CD4-positive, alpha-beta T cell (primary cell): Measurements from ENCODE around the gene ERF. TPM values are rescaled to one million over a fixed set of nuclear protein-coding genes. Genes with fewer than 3 reads are reported as not detected.
A peak's percentile ranks its signal among the peaks of the same experiment; 100 is the strongest.

Source experiments
- ATAC-seq: fragments of 200-7000 bp; cut with Tn5 transposase; one replicate; pipeline ENCODE4 v1.10.0; 2022; ENCODE audit warnings: mild to moderate bottlenecking; ENCODE audit not compliant: poor library complexity
- CTCF ChIA-PET: fragments of 350-600 bp; sonication (Branson Sonifier 250); formaldehyde crosslinking; loops from one replicate; lab custom pipeline; 2021; ENCODE audit warnings: antibody characterized with exemption, inconsistent platforms; lab: Charles Lee
- POLR2A ChIA-PET: fragments of 350-600 bp; sonication (Branson Sonifier 250); formaldehyde crosslinking; loops from one replicate; lab custom pipeline; 2021; ENCODE audit warnings: antibody characterized with exemption, inconsistent platforms; lab: Charles Lee
- DNase-seq, 14 experiments: peaks; one replicate each; pipeline ENCODE4 v3.0.0-alpha.2; 2013 to 2020; ENCODE audit warnings: mixed read lengths in 2 of 14
- H3K27ac ChIP-seq, 2 donors: one replicate each; pipeline versions ENCODE4 v1.5.1 to v1.7.0; 2013; ENCODE audit warnings: low read length in 2 of 2, low read depth in 1 of 2, mild to moderate bottlenecking in 1 of 2
- H3K27me3 ChIP-seq, 2 experiments: 1 replicate in 1 of 2; 2 replicates in 1 of 2; pipeline versions ENCODE4 v1.6.1 to v1.7.0; 2013; ENCODE audit warnings: low read length in 2 of 2, control low read depth in 1 of 2, mild to moderate bottlenecking in 1 of 2, moderate library complexity in 1 of 2; ENCODE audit not compliant: insufficient read depth in 2 of 2, control insufficient read depth in 1 of 2
- H3K36me3 ChIP-seq: one replicate; pipeline ENCODE4 v1.6.1; 2013; ENCODE audit warnings: low read length, control low read depth; ENCODE audit not compliant: insufficient read depth
- H3K4me1 ChIP-seq: one replicate; pipeline ENCODE4 v1.6.1; 2013; ENCODE audit warnings: low read length, control low read depth; ENCODE audit not compliant: insufficient read depth
- H3K4me3 ChIP-seq: one replicate; pipeline ENCODE4 v1.5.1; 2013; ENCODE audit warnings: mild to moderate bottlenecking, low read length, moderate library complexity
- H3K9me3 ChIP-seq, 2 experiments: 1 replicate in 1 of 2; 2 replicates in 1 of 2; pipeline versions ENCODE4 v1.6.1 to v1.7.0; 2013; ENCODE audit warnings: low read length in 2 of 2, mild to moderate bottlenecking in 2 of 2, control low read depth in 1 of 2, moderate library complexity in 1 of 2; ENCODE audit not compliant: control insufficient read depth in 1 of 2, insufficient read depth in 1 of 2
- H3K27ac Mint-ChIP-seq: one replicate; pipeline ENCODE4 v1.8.0; 2020; ENCODE audit warnings: mixed read lengths
- H3K27me3 Mint-ChIP-seq: one replicate; pipeline ENCODE4 v1.8.0; 2021; ENCODE audit warnings: mixed read lengths
- H3K36me3 Mint-ChIP-seq: one replicate; pipeline ENCODE4 v1.8.0; 2021; ENCODE audit warnings: low read depth, mixed read lengths
- H3K4me1 Mint-ChIP-seq: one replicate; pipeline ENCODE4 v1.8.0; 2021; ENCODE audit warnings: low read depth, mixed read lengths
- H3K4me3 Mint-ChIP-seq: one replicate; pipeline ENCODE4 v1.8.0; 2020; ENCODE audit warnings: mild to moderate bottlenecking, mixed read lengths
- H3K9me3 Mint-ChIP-seq: one replicate; pipeline ENCODE4 v1.8.0; 2020; ENCODE audit warnings: mixed read lengths
- intact Hi-C, 2 experiments: fragments of 100-400 bp; cut with DNase I in 1 of 2; cut with micrococcal nuclease in 1 of 2; formaldehyde crosslinking; loops; one replicate each; pipeline versions ENCODE4 v1.15.1 to v1.9.0; 2023 to 2025; cut with DNase I, micrococcal nuclease
- polyA plus RNA-seq, 2 donors: library from polyadenylated mRNA; unstranded; fragments of 120-200 nt; gene quantifications; one replicate each; pipeline ENCODE4 v1.2.1, GENCODE V29; 2013
- total RNA-seq, 174 experiments: library from RNA in 2 of 174; stranded (reverse) in 2 of 174; gene quantifications; one replicate each; pipeline ENCODE4 v1.2.3 and lab custom pipeline; 2021 to 2026
- TF ChIP-seq, protein P1 (sequence below): fragments of 200-600 bp; IDR thresholded peaks from one replicate; pipeline ENCODE4 v1.8.0; 2022; ENCODE audit warnings: antibody characterized with exemption, mild to moderate bottlenecking

Gene ERF
- 100 to 1,000 TPM; 105 to 113 TPM for total RNA-seq
- polyA plus RNA-seq (2013, experiment 1 of 2): 16.1 TPM
- polyA plus RNA-seq (2013, experiment 2 of 2): 28.4 TPM
- total RNA-seq (lab: John Stamatoyannopoulos, UW): 13.7 to 82.7 (median 43.5) reads per million in 172 experiments

DNA sequence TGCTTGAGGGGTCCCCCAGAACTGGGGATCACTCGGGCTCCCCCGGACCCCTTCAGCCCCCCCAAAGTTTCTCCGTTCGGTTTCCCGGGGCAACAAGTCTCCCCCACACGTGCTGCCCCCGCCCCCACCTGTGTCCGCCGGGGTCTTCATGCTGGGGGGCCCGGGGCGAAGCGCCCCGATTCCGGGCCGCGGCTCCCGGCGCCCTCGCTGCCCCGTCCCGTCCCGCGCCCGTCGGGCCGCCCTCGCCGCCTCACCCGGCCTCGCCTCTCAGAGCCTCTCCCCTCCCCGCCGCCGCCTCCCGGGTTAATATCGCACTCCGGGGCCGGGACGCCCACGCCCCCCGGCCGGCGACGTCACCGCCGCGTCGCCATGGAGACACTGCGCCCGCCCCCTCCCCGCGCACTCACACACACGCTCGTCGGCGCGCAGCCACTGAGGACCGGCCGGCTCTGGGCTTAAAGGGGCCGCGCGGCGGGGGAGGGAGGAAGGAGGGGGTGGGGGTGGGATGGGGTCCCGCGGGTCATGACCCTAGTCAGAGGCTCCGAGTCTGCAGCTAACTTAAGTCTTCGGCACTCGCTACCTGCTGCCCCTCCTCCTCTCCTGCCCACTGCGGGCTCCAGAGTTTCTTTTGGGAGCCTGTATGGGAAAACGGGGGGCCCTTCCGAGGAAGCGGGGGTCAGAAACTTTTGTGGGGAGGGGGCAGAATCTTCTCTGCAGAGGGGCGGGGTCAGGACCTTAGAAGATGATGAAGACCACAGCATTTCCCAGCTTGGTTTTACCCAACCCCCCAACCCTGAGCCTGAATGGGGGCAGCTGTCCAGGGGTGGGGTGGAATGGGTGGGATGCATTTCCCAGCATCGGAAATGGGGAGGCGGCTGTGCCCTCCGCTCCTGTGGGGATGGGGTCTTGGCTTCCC, at the start of gene ERF:
TSS of gene ERF (minus strand) at position 279 of the 916 bp plus-strand sequence. CDS start at position 150, 129 bp downstream.
- Histone ChIP-seq H3K27ac (peak within 1 kb of the TSS; percentile 97 to 98), H3K9me3 (no peaks in the 10 kb centered on the region), H3K36me3 (peaks cover 3% of the 10 kb centered on the region), H3K4me3 (peak within 1 kb of the TSS; percentile 100), H3K4me1 (peaks cover 43% of the 10 kb centered on the region), H3K27me3 (no peaks in the 10 kb centered on the region)
- H3K36me3 Mint-ChIP-seq: peaks cover 13% of the 10 kb centered on the region
- ChIA-PET CTCF (interaction anchor here (0.9 to 1.7 kb wide), 2 partner anchors 10 to 25 kb away, joined by 3 to 12 read pairs; no protein-coding TSS in a partner anchor), POLR2A (interaction anchor here (0.8 to 1.7 kb wide), 7 partner anchors 11 to 122 kb away, joined by 3 to 8 read pairs (median 5); partner anchors contain the start of genes CIC, GSK3A and ZNF526)
- TF ChIP-seq, protein P1, sequence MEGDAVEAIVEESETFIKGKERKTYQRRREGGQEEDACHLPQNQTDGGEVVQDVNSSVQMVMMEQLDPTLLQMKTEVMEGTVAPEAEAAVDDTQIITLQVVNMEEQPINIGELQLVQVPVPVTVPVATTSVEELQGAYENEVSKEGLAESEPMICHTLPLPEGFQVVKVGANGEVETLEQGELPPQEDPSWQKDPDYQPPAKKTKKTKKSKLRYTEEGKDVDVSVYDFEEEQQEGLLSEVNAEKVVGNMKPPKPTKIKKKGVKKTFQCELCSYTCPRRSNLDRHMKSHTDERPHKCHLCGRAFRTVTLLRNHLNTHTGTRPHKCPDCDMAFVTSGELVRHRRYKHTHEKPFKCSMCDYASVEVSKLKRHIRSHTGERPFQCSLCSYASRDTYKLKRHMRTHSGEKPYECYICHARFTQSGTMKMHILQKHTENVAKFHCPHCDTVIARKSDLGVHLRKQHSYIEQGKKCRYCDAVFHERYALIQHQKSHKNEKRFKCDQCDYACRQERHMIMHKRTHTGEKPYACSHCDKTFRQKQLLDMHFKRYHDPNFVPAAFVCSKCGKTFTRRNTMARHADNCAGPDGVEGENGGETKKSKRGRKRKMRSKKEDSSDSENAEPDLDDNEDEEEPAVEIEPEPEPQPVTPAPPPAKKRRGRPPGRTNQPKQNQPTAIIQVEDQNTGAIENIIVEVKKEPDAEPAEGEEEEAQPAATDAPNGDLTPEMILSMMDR: no peak
- H3K27me3 Mint-ChIP-seq: no peaks in the 10 kb centered on the region
- DNase-seq: peak; percentile 89 to 98 (median 92)
- peaks cover 29% of the 10 kb centered on the region for H3K4me1 Mint-ChIP-seq
- H3K9me3 Mint-ChIP-seq: no peaks in the 10 kb centered on the region
- intact Hi-C loops: loop anchor here (1.0 to 2.0 kb wide), 5 partner anchors 10 to 26 kb away; no protein-coding TSS in a partner anchor
- H3K4me3 Mint-ChIP-seq: peak within 1 kb of the TSS; percentile 93
- peak within 1 kb of the TSS; percentile 85 for H3K27ac Mint-ChIP-seq
- ATAC-seq: peak; percentile 75

DNA sequence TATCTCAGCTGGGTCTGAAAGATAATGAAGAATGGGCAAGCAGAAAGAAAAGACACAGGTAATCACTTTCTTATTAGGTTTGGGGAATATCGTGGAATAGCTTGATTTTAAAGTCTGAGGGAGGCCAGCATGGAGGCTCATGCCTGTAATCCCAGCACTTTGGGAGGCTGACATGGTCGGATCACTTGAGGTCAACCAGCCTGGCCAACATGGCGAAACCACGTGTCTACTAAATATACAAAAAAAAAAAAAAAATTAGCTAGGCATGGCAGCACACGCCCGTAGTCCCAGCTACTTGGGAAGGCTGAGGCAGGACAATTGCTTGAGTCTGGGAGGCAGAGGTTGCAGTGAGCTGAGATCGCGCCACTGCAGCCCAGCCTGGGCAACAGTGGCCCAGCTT, 48.9 kb upstream of the ERF start:
- no peak for DNase-seq
- Histone ChIP-seq H3K4me1 (peaks cover 28% of the 10 kb centered on the region), H3K9me3 (peaks cover 0 to 3% of the 10 kb centered on the region in 2 experiments), H3K4me3 (no peak overlapping the region), H3K27me3 (no peaks in the 10 kb centered on the region), H3K27ac (no peak overlapping the region), H3K36me3 (no peaks in the 10 kb centered on the region)
- TF ChIP-seq, protein P1: no peak
- intact Hi-C loops: loop anchor here (2.0 to 5.0 kb wide), 2 partner anchors 21 to 107 kb away; no protein-coding TSS in a partner anchor
- no peak for ATAC-seq
- peaks cover 26% of the 10 kb centered on the region for H3K4me1 Mint-ChIP-seq
- ChIA-PET CTCF (interaction anchor here (0.7 kb wide), 1 partner anchor 22 kb away, joined by 3 read pairs; no protein-coding TSS in a partner anchor), POLR2A (interaction anchor here (2.0 kb wide), 1 partner anchor 10 kb away, joined by 4 read pairs; no protein-coding TSS in a partner anchor)
- H3K36me3 Mint-ChIP-seq: peaks cover 8% of the 10 kb centered on the region
- peak overlapping the region; percentile 88 for H3K4me3 Mint-ChIP-seq
- no peak overlapping the region for H3K27ac Mint-ChIP-seq
- no peaks in the 10 kb centered on the region for H3K27me3 Mint-ChIP-seq
- no peaks in the 10 kb centered on the region for H3K9me3 Mint-ChIP-seq

DNA sequence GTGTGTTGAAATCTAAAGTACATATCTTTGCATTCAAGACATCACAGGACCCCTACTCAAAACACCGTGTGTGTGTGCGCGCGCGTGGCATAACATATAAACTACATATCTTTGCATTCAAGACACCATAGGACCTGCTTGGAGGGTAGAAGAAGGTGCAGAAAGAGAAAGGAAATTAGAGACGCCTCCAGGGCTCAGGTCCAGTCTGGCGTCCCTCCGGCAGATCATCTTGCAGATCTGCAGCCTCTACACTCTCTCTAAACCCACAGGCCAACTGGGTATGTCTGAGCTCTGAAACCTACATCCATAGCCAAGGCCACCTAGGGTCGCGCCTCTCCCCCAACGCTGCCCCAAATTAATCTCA, 48.2 kb upstream of the ERF start:
- POLR2A ChIA-PET: interaction anchor here (0.8 to 1.3 kb wide), 5 partner anchors 19 to 104 kb away, joined by 3 to 9 read pairs (median 3); no protein-coding TSS in a partner anchor
- Mint-ChIP-seq H3K27me3 (no peaks in the 10 kb centered on the region), H3K9me3 (no peaks in the 10 kb centered on the region), H3K4me3 (peak overlapping the region; percentile 88), H3K36me3 (peaks cover 8% of the 10 kb centered on the region), H3K4me1 (peaks cover 26% of the 10 kb centered on the region), H3K27ac (peak overlapping the region; percentile 66)
- Histone ChIP-seq H3K4me1 (peaks cover 28% of the 10 kb centered on the region), H3K27me3 (no peaks in the 10 kb centered on the region), H3K9me3 (peaks cover 0 to 3% of the 10 kb centered on the region in 2 experiments), H3K4me3 (peak overlapping the region; percentile 91), H3K27ac (no peak overlapping the region), H3K36me3 (no peaks in the 10 kb centered on the region)
- TF ChIP-seq, protein P1: no peak
- DNase-seq: no peak
- ATAC-seq: no peak
- CTCF ChIA-PET: no interaction called here
- intact Hi-C loops: loop anchor here (2.0 to 5.0 kb wide), 2 partner anchors 20 to 106 kb away; no protein-coding TSS in a partner anchor
